Neuronal stem cell (in vitro differentiated cells): ENCODE data around the gene ZMAT2.
A peak's percentile ranks its signal among the peaks of the same experiment; 100 is the strongest.

Experiments used
- DNase-seq: peaks from one replicate; pipeline ENCODE4 v3.0.0-alpha.2; 2013; ENCODE audit warnings: low spot score
- H2AFZ ChIP-seq: one replicate; pipeline ENCODE4 v1.6.1; 2013; ENCODE audit warnings: mild to moderate bottlenecking, low read length, inconsistent platforms
- H2AK5ac ChIP-seq: 2 replicates; pipeline ENCODE4 v1.6.1; 2013; ENCODE audit warnings: low read depth, mild to moderate bottlenecking, inconsistent platforms, low read length, moderate library complexity, mixed read lengths
- H2BK120ac ChIP-seq: 2 replicates; pipeline ENCODE4 v1.6.1; 2013; ENCODE audit warnings: low read depth, mild to moderate bottlenecking, inconsistent platforms, low read length, moderate library complexity, mixed read lengths
- H2BK12ac ChIP-seq: one replicate; pipeline ENCODE4 v1.6.1; 2013; ENCODE audit warnings: low read length, inconsistent platforms
- H2BK15ac ChIP-seq: 2 replicates; pipeline ENCODE4 v1.6.1; 2013; ENCODE audit warnings: mild to moderate bottlenecking, low read length, inconsistent platforms, mixed read lengths
- H2BK5ac ChIP-seq: one replicate; pipeline ENCODE4 v1.6.1; 2013; ENCODE audit warnings: inconsistent platforms, mild to moderate bottlenecking, low read length, moderate library complexity
- H3K14ac ChIP-seq: one replicate; pipeline ENCODE4 v1.6.1; 2013; ENCODE audit warnings: low read length, inconsistent platforms
- H3K18ac ChIP-seq: 2 replicates; pipeline ENCODE4 v1.6.1; 2013; ENCODE audit warnings: low read length, inconsistent platforms
- H3K23ac ChIP-seq: 2 replicates; pipeline ENCODE4 v1.6.1; 2013; ENCODE audit warnings: low read depth, mild to moderate bottlenecking, mixed read lengths, low read length, inconsistent platforms; ENCODE audit not compliant: poor library complexity
- H3K27ac ChIP-seq: replicated peaks from 3 replicates; pipeline ENCODE4 v1.5.1; 2013; ENCODE audit warnings: low read length, inconsistent platforms
- H3K27me3 ChIP-seq, 3 experiments: 2 replicates each; pipeline ENCODE4 v1.6.1; 2013; ENCODE audit warnings: low read length in 3 of 3, mild to moderate bottlenecking in 2 of 3, inconsistent platforms in 1 of 3, low read depth in 1 of 3, mixed read lengths in 1 of 3, moderate library complexity in 1 of 3; ENCODE audit not compliant: control insufficient read depth in 3 of 3, insufficient read depth in 3 of 3
- H3K36me3 ChIP-seq, 2 donors: replicated peaks in 1 of 2; 2 replicates each; pipeline ENCODE4 v1.6.1; 2013; ENCODE audit warnings: low read length in 2 of 2; ENCODE audit not compliant: control insufficient read depth in 2 of 2, insufficient read depth in 2 of 2
- H3K4ac ChIP-seq: 2 replicates; pipeline ENCODE4 v1.6.1; 2013; ENCODE audit warnings: inconsistent platforms, mild to moderate bottlenecking, low read length, moderate library complexity
- H3K4me1 ChIP-seq, 2 donors: 1 replicate in 1 of 2; 2 replicates in 1 of 2; pipeline ENCODE4 v1.6.1; 2013; ENCODE audit warnings: low read length in 2 of 2, low read depth in 1 of 2; ENCODE audit not compliant: control insufficient read depth in 2 of 2, insufficient read depth in 1 of 2
- H3K4me2 ChIP-seq: one replicate; pipeline ENCODE4 v1.6.1; 2013; ENCODE audit warnings: mild to moderate bottlenecking, low read length, inconsistent platforms; ENCODE audit not compliant: insufficient read depth, poor library complexity, severe bottlenecking
- H3K4me3 ChIP-seq, 2 donors: 2 replicates each; pipeline ENCODE4 v1.5.1; 2013; ENCODE audit warnings: low read length in 2 of 2, mild to moderate bottlenecking in 2 of 2, inconsistent platforms in 1 of 2, moderate library complexity in 1 of 2
- H3K79me1 ChIP-seq: one replicate; pipeline ENCODE4 v1.6.1; 2013; ENCODE audit warnings: low read depth, mild to moderate bottlenecking, inconsistent platforms, low read length, moderate library complexity
- H3K9ac ChIP-seq: one replicate; pipeline ENCODE4 v1.6.1; 2013; ENCODE audit warnings: mild to moderate bottlenecking, low read depth, low read length, inconsistent platforms; ENCODE audit not compliant: poor library complexity
- H3K9me3 ChIP-seq, 2 donors: replicated peaks in 1 of 2; 2 replicates each; pipeline versions ENCODE3 to v1.6.1; 2013; ENCODE audit warnings: low read length in 2 of 2, mild to moderate bottlenecking in 2 of 2, inconsistent platforms in 1 of 2, low read depth in 1 of 2, mixed read lengths in 1 of 2, moderate library complexity in 1 of 2; ENCODE audit not compliant: control insufficient read depth in 2 of 2, insufficient read depth in 1 of 2
- H4K8ac ChIP-seq: one replicate; pipeline ENCODE4 v1.6.1; 2013; ENCODE audit warnings: low read depth, mild to moderate bottlenecking, inconsistent platforms, low read length, moderate library complexity
- H4K91ac ChIP-seq: one replicate; pipeline ENCODE4 v1.6.1; 2013; ENCODE audit warnings: low read length, low read depth, mild to moderate bottlenecking, inconsistent platforms; ENCODE audit not compliant: poor library complexity
- WGBS, 2 donors: extraction: QIAGEN DNeasy Blood & Tissue Kit; methylation state at CpG; one replicate each; pipeline ENCODE4 v1.1.7; 2013; ENCODE audit warnings: missing lambda C conversion rate in 2 of 2, mixed read lengths in 1 of 2; ENCODE audit not compliant: insufficient read length in 2 of 2, insufficient replicate concordance in 1 of 2; ENCODE audit errors: extremely low coverage in 2 of 2; 5-methylcytosine and 5-hydroxymethylcytosine counted together

The ZMAT2 gene

DNA sequence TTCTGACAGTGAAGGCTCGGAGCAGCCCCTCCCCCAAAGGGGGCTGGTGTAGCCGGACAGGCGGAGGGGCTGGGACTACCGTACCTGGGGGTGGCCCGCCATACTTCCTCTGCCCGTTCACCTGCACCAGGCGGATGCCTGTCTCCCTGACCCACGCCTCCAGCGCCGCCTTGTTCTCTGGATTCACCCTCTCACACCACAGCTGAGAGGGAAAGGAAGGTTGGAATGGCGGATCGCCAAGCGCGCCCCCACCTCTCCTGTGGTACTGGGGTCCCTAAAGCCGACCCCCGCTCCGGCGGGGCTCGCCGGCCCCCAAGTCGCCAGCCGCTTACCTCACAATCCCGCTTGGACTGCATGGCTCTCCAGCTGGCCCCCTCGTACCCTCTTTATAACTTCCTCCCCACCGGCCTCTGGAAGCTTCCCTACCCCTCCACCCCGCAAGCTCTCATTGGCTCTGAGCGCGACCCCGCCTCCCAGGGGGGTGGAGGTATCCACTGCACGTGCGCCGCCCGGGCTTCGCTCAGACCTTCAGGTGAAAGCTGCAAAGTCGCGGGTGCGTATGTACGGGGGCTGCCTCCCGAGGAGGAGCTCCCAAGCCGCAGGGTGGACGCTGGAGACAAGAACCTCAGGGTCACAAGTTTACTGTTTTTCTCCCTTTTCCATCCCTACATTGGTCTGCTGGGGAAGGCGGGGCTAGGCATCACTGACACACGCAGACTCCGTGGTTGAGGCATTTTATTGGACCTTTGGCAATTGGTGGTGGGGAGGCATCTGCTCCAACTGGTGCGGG, 26.9 kb upstream of the ZMAT2 start, which contains the start of gene DND1:
Gene DND1, minus strand, starts transcription at position 390 of the 790 bp plus-strand sequence. Its CDS starts 34 bp downstream, at position 356.
- no peak within 1 kb of the TSS for H3K4ac ChIP-seq
- H4K8ac ChIP-seq, result no peak within 1 kb of the TSS
- no peak within 1 kb of the TSS for H3K18ac ChIP-seq
- no peak within 1 kb of the TSS for H2BK120ac ChIP-seq
- no peaks in the 10 kb centered on the region for H3K27me3 ChIP-seq
- H2AFZ ChIP-seq, result no peak within 1 kb of the TSS
- no peaks in the 10 kb centered on the region for H3K9me3 ChIP-seq
- H3K27ac ChIP-seq, result no peak within 1 kb of the TSS
- no peak within 1 kb of the TSS for H2BK15ac ChIP-seq
- no peak within 1 kb of the TSS for H3K23ac ChIP-seq
- H3K79me1 ChIP-seq, result no peaks in the 10 kb centered on the region
- H3K36me3 ChIP-seq, result peaks cover 53 to 92% of the 10 kb centered on the region in 2 donors
- DNase-seq, result no peak
- H2BK5ac ChIP-seq, result peak within 1 kb of the TSS; percentile 43
- no peak within 1 kb of the TSS for H2BK12ac ChIP-seq
- H3K4me3 ChIP-seq, result peak within 1 kb of the TSS in 1 of 2 donors; percentile 25
- H2AK5ac ChIP-seq, result no peak within 1 kb of the TSS
- H3K4me1 ChIP-seq, result no peaks in the 10 kb centered on the region
- no CpG with 5 or more reads among the region's 45 CpGs for WGBS, 2 donors
- H3K4me2 ChIP-seq, result peak within 1 kb of the TSS; percentile 15
- H4K91ac ChIP-seq, result no peak within 1 kb of the TSS
- no peak within 1 kb of the TSS for H3K9ac ChIP-seq
- H3K14ac ChIP-seq, result no peak within 1 kb of the TSS

DNA sequence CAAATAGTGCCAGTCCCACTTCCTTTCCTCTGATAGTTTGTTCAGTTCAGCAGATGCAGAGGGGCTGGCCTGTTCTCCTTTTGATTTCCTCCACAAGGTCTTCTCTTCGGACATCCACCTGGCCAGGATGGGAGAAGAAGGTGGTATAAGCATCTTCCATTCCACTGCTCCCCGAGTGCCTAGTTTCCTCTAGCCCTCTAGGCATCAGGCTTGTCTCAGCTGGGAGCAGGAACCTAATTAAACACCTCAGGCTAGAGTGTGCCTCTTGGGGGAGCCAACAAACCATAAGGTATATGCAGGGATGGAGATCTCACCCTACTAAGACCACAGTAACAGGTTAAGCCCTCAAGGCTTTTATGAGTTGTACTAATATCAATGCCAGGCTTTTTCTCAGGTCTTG, 26.0 kb upstream of the ZMAT2 start:
- Histone ChIP-seq H4K8ac (no peak overlapping the region), H3K4ac (no peak overlapping the region), H2BK120ac (no peak overlapping the region), H3K14ac (no peak overlapping the region), H3K9ac (no peak overlapping the region), H3K36me3 (peaks cover 45 to 90% of the 10 kb centered on the region in 2 donors), H3K4me1 (no peaks in the 10 kb centered on the region), H3K4me2 (no peak overlapping the region), H3K27ac (no peak overlapping the region), H3K18ac (no peak overlapping the region), H2BK15ac (no peak overlapping the region), H3K4me3 (no peak overlapping the region), H3K23ac (no peak overlapping the region), H3K27me3 (no peaks in the 10 kb centered on the region), H2AK5ac (no peak overlapping the region), H3K9me3 (no peaks in the 10 kb centered on the region), H2AFZ (no peak overlapping the region), H2BK5ac (no peak overlapping the region), H3K79me1 (no peaks in the 10 kb centered on the region), H4K91ac (no peak overlapping the region), H2BK12ac (no peak overlapping the region)
- no peak for DNase-seq
- WGBS, 2 donors, result no CpG with 5 or more reads among the region's 2 CpGs

DNA sequence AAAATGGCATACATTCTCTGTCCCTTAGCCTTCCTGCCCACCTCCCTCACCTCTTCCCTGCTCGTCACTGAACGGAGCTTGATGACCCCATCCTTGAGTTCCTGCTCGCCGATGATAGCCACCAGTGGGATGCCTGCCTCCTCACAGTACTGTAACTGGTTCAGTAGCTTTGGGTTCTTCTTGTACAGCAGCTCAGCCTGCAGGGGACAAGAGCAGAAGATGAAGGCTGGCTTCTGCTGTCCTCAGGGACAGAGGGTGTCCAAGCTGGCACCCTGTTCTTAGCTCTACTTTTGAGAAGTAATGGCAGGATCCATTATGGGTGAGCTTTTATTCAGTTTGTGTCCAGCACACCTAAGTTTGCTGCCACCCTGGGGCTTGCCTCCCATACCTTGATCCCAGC, 25.6 kb upstream of the ZMAT2 start:
- no peak overlapping the region for H3K14ac ChIP-seq

DNA sequence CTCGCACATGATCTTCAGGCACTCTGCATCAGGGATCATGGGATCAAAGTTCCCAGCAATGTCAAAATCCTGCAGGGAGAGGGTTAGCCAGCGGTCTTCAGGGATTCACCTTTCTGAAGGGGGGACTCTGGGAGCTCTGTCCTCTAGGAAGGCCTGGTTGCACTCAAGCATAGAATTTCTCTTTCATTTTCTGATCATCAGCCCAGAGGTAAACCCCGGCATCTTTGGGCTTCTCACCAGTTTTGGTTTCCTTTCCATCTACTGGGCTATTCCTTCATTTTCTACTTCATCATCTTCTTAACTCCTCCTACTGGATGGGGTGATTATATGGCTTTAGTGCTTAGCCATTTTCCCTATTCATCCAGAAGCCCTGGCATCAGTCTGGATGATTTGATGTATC, 22.3 kb upstream of the ZMAT2 start:
- Histone ChIP-seq H4K8ac (no peak overlapping the region), H3K14ac (no peak overlapping the region), H3K4ac (no peak overlapping the region), H3K18ac (no peak overlapping the region), H3K9ac (no peak overlapping the region), H4K91ac (no peak overlapping the region), H2BK15ac (no peak overlapping the region), H3K23ac (no peak overlapping the region), H2AK5ac (no peak overlapping the region), H3K4me3 (no peak overlapping the region), H3K4me2 (no peak overlapping the region), H2BK12ac (no peak overlapping the region), H2AFZ (no peak overlapping the region), H2BK120ac (no peak overlapping the region), H3K27me3 (no peaks in the 10 kb centered on the region), H3K79me1 (no peaks in the 10 kb centered on the region), H2BK5ac (no peak overlapping the region), H3K36me3 (peaks cover 44 to 93% of the 10 kb centered on the region in 2 donors), H3K4me1 (no peaks in the 10 kb centered on the region), H3K9me3 (no peaks in the 10 kb centered on the region), H3K27ac (no peak overlapping the region)
- no peak for DNase-seq
- WGBS, 2 donors, result no CpG with 5 or more reads among the region's 3 CpGs

More for the DNA sequence above, 25.6 kb upstream of the ZMAT2 start:
- no peak overlapping the region for H3K4me2 ChIP-seq
- H4K8ac ChIP-seq, result no peak overlapping the region
- no peaks in the 10 kb centered on the region for H3K9me3 ChIP-seq
- no peak overlapping the region for H3K4me3 ChIP-seq
- WGBS, 2 donors, result no CpG with 5 or more reads among the region's 4 CpGs
- no peak overlapping the region for H3K18ac ChIP-seq
- no peaks in the 10 kb centered on the region for H3K4me1 ChIP-seq
- no peaks in the 10 kb centered on the region for H3K79me1 ChIP-seq
- no peak overlapping the region for H3K9ac ChIP-seq
- no peaks in the 10 kb centered on the region for H3K27me3 ChIP-seq
- no peak overlapping the region for H2AK5ac ChIP-seq
- no peak overlapping the region for H3K23ac ChIP-seq
- H3K36me3 ChIP-seq, result peaks cover 44 to 90% of the 10 kb centered on the region in 2 donors
- no peak overlapping the region for H2BK12ac ChIP-seq
- no peak overlapping the region for H2BK15ac ChIP-seq
- no peak overlapping the region for H4K91ac ChIP-seq
- no peak overlapping the region for H2AFZ ChIP-seq
- no peak for DNase-seq
- no peak overlapping the region for H2BK5ac ChIP-seq
- no peak overlapping the region for H3K27ac ChIP-seq
- no peak overlapping the region for H3K4ac ChIP-seq
- no peak overlapping the region for H2BK120ac ChIP-seq
